Cortex of kidney (tissue), 1 donor: ENCODE results near the gene SEC16A.

ENCODE experiments used
- DNase-seq: peaks from one replicate; lab custom pipeline; 2025; lab: John Stamatoyannopoulos, UW

SEC16A gene

DNA sequence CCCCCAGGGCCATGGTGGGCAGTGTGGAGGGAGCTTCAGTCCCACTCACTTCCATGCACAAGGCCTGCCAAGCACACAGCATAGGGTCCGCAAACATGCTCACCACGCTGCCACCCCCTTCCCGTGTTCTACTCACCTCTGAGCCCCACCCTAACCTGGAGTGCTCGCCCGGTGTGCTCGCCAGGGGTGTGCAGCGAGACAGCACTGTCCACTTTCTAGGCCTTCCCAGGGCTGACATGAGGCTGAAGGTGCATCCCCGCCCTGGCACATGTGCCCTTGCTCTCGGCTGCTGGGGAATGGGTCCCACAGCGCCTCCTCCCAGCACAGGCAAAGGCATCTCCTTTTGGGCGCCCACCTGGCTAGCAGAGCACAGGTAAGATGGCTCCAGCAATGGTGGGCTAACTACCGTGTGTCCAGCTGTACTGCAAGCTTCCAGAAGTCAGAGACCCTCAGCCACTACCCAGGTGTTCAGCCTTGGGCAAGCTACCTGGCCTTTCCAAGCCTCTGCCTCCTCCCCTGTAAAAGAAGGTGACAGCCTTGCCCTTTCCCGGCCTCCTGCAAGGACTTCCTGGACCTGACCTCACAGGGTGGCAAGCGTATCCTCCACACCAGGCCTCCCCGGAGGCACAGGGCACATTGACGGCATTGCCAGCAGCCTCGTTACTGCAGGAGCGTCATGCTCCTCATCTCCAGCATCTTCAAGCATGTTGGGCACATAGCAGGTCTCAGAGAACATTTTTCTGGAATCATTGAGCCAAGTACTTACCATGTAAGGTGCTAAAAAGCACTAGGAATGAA, 4.2 kb upstream of the SEC16A start:
- DNase-seq, result no peak

DNA sequence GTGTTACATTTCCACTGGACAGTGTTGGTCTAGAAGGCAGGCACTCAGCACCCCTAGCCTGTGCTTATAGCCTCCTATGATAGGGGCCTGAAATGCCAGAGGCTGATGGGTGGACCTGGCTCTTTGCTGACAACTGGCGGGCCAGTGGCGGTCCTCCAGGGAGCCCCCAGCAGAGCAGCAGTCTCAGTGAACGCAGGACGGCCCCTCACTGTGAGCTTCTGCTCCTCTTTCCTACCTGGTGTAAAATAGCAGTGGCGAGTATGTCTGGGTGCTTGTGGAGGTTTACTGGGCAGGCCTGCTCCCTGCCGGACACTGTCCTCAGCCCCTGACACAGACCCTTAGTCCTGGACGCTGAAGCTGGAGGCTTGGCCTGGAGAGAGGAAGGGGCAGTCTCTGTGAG, 3.3 kb upstream of the SEC16A start:
- no peak for DNase-seq

DNA sequence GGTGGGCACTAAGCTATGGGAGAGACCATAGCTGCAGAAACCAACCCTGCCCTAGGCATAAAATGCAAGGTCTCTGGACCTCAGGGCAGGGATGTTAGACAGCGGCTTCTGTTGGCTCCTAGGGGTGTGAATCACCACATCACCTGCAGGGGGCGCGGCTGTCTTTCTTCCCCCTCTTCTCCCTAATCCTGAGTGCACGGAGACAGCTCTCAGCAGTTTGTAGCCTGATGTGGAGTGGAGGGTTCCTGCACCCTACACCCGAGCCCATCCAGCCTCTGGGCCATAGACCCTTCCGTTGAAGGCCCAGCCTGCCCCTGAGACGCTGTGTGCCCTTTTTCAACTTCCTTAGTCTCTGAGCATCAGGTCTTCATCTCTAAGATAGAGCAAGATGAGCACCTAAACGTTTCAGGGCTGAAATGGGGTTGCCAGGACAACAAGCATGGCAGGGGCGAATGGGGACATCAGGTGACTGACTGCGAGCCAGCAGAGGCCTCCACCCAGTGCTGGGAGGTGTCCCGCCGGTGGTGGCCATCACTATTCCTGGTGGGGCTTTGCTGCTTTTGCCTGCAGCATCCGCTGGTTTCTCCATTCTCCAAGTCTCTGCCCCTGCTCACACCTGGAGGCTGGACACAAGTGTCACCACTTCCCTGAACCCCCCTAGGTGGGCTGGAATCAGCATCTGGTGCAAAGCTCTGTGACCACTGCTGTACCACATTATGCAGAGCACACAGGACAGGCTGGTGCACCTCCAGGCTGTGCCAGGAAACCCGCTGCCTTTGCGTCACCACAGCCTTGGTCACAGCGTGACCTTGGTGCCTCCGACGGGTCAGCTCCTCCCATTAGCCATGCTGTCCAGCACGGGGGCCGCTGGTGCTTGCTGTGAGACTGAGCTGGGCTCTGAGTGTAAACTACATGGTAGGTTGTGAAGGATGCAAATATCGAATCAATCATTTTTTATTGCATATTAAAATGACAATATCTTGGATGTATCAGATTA, 2.5 kb upstream of the SEC16A start:
- DNase-seq, result no peak

DNA sequence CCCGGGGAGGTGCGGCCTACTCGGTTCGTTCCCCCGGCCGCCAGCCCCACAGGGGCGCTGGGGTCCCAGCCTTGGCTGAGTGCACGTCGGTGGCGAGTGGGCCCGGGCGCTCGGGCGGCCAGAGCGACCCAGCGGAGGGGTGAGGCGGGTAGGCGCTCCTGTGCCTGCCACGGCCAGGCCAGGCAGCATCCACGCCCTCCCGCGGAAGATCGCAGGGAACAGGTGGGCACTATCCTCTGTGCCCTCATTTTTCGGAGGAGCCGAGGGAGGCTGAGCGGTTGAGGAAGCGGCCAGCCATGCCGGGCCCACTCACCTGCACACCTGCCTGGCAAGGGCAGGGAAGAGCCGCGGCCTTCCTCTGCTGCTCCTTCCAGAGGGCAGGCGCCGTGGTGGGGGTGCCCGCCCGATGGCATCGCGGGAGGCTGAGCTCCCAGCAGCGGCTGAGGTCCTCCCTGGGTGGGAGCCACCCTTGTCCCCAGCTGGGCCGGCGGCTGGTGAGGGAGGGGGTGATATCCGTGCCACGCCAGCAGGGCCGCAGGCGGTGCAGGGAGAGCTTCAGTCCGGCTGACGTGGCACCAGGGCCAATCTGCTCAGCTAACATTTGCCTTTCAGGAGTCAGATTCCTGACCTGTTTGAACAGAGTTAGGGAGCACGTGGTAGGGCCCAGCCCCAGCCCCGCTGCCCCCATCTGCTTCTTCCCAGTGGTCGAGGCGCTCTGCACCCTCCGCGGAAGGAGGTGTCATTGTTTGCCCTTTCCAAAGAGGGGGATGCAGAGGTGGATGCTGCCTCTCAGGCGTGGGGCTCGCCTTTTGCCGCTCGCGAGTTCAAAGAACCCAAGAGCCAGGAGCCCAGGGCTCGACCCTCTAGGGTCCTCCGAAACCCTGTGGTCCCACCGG, 1.6 kb upstream of the SEC16A start:
- DNase-seq, result no peak

DNA sequence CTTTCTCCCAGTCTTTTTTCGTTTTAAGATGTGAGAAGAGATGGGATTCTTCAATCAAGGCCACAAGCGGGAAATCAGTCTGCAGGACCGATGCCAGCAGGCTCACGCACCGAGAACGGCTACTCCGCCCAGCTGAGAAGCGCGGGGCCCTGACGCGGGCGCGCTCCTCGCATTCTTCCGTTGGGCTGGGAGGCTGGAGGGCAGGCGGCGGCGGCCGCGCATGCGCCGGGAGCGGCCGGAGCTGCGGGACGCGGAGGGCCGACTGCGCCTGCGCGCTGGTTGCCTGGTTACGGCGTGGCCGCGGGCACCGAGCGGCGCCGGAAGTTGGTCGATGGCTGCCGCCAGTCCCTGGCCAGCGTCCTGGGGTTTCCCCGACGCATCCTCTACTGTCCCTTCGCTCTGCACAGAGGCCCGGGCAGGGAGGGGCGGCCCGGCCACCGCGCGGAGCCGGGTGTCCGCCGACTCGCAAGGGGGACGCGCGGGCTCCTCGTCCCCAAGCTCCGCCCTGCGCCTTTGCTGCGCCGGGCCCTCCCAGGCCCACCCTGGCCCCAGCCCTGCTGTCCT, 831 bp upstream of the SEC16A start:
- DNase-seq, result no peak

DNA sequence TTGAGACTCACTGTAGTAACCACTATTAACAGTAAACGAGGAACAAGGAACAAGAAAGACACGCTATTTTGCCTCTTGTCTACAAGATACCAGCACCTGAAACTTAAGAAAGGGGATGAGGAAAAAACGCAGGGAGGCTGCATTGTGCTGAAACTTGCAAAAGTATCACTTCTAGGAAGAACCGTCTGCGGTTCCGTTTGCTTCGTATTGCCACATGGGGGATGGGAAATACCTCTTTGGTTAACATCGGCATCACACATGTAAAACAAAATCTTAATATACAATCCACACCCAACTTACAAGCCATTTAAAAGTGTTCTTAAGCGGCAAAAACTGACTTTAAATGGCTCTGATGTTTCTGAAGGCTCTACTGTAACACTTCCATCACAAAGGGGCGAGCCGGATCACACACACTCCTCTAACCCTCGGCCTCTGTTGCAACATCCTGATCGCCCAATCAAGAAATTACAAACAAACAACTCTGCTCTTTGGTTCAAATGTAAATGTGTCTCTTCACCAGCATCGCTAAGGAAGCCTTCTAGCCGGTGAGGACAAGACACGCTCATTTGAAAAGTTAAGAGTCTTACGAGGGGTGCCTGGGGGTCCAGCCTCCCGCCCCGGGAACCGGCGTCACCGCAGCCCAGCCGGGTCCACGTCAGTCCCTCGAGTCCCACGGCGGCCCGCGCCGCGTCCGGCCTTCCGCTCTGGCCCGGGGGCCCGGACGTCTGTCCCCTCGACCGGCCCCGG, 621 bp downstream of the SEC16A start:
- DNase-seq, result no peak

DNA sequence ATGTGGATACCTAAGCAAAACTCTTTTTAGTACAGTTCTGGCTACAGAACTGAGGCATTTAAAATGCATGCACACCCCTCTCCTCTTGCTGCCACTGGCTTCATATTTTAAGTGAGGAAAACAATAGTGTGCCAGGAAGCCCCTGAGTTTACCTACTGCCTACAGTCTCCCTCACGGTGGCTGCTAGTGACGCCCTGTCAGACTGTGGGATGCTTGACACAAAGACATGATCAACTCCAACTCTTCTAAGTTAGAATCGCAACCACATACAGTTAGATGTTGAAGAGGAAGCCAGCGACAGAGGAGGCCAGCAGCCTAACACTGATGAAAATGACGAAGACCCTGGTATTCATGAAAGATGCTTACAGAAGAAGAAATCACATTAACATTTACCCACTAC, 1.3 kb downstream of the SEC16A start:
- DNase-seq, result no peak

DNA sequence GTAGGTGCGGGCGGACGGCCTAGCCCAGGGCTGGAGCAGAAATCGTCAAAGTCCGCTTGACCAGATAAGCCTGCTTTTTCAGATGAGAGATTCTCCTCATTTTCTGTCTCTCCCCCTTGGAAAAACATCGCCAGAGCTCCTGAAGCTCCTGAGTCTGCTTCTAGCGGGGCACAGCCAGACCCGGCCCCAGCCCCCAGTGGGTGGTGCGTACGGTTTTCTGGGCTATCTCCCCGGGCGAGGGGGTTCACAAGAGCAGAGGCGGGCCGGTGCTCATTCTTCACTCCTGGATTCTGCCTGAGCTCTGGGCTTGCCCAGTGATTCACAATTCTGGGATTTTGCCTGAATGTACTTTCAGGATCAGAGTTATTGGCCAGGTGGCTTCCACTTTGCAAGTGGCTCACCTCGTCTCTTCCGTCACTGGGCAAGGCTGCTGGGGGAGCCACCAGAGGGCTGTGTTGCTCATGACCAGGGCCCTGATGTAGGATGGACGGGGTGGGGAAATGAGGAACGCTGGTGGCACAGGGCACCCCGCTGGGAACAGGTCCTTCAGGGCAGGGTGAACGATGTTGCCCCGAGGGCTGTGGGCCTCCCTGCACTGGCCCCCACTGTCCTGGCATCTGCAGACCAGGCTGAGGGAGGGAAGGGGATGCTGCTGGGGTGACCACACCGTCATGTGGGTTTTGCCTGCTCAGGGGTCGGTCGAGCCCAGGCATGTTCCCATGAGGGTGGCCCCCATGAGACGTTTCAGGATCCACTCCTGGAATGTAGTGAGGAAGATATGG, 6.3 kb downstream of the SEC16A start:
- DNase-seq, result no peak

DNA sequence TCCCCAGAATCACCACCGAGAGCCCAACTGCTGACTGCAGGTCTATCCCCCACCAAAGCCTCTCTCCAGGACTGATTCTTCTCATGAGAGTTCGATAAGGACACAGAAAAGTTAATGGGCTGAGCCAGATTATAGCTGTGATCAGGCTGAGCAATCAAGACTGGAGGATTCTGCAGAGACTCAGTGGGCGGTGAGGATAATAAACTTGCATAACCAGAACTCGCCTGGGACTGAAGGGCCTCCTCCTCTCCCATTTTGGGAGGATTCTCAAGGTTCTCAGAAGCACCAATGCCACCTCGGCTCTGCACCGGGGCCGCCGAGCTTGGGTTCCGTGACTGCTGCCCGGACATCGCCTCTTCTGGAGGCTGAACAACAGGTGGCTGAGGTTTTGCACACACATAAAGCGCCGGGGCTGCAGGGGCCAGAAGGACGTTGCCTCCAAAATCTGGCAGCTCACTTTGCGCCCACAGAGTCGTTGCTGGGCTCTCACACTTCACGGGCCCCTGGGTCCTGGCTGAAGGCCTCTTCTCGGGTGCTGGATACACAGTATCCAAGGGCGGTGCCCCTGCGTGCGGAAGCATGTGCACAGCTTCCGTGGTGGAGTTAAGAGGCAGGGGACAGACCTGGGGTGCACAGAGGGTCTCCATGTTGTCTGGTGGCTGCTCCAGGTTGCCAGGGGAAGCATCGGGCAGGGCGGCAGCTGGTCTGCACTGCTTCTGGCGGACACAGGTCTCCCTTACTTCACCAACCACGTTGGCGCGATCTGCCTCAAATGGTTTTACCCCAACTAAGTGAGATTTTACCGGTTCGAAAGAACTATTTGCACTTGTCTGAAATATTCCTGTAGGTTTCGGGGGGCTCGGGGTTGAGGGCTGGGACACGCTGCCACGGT, 7.6 kb downstream of the SEC16A start:
- DNase-seq, result no peak

DNA sequence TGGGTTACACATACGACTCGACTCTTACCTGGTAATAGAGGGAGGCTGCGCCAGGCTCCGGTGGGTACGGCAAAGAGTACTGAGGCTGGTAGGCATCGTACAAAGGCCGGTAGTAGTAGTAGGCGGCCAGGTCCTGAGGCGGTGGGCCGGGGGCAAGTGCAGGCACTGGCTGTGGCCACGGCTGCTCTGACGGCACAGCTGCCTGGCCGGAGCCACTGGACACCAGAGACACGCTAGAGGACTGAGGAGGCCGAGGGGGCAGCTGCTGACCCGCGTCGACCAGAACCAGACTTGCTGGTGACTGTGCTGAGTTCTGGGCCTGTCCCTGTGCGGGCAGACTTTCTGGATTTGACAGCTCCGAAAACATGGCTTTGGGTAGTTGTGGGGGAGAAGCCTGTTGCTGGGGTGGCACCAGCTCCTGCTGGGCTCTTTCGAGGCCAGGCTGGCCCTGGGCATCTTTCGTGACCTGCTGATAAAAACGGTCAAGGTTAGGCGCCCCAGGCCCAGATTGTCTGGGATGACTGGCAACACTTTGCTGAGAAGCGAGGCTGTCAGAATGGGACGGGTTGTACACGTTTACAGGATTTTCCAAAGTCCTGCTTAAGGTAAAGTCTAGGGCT, 8.7 kb downstream of the SEC16A start:
- no peak for DNase-seq

DNA sequence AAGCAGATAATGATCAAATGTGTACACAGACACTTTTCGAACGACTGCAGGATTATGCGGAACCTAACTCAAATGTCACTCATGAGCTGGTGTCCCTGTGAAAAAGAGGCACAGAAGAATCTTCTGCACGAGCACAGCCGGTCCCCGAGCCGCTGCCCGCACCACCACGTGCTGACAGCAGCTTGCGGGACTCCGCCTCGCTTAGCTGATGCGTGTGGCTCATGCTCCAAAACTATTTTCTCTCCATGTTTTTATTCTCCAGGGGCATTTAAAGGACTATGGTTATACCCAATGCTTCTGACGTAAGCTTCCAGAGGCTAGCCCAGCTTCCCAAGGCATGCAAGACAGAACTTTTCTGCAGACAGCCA, 9.5 kb downstream of the SEC16A start:
- no peak for DNase-seq

DNA sequence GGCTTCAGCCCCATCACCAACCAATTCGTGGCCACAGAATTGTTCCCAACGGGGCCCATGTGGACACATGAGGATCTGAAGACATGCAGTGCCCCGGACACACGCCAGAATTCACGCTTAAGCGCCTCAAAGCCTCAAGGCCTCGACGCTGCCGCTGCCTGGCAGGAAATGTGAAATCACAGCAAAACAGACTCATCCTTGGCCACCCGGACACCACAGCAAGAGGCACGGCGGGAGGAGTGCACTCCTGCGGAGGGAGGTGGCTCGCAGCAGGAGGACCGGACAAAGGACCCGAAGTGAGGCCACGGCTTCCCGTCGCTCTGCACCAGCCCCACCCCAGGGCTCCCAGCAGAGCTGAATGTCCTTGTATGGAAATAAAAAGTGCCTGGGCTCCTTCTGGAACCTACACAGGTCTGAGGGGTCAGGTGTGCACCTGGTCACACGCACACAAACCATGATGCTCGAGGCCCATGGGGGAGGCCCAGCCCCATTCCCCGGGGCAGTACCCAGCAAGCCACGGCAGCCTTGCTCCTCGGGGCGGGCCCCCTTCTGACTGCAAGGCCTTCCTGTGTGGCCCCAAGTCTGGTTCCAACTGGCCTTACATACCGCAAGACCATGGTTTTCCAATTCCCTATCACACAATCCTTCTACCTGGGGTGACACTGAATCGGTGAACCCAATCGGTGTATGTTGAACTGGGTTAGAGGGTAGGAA, 10.0 kb downstream of the SEC16A start:
- no peak for DNase-seq

DNA sequence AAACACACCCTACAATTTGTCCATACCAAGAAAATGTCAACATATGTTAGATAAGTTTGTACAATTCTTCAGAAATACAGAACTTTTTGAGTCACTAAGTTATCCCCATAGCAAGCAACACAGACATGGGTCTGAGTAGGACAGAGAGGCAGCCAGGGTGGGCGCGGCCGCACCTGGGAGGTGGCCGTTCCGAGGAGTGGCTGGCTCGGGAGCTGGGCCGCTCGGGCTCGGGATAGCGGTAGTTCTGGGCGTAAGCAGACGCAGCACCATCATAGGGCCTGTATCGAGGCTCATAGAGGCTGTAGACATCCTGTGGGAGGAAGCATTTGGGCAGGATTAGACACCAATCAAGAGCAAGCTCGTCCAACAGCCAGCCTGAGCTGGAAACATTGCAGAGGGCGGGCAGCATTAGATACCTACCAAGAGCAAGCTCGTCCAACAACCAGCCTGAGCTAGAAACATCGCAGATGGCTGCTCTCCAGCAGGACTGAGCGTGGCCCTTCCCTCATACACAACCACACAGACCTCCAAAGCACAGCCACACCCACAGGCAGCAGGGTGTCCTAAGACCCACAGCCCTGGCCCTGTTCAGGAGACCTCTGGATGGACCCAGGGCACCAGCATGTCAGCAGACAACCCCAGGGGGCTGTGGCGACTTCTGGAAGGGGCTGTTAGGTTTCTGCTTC, 10.9 kb downstream of the SEC16A start:
- no peak for DNase-seq

DNA sequence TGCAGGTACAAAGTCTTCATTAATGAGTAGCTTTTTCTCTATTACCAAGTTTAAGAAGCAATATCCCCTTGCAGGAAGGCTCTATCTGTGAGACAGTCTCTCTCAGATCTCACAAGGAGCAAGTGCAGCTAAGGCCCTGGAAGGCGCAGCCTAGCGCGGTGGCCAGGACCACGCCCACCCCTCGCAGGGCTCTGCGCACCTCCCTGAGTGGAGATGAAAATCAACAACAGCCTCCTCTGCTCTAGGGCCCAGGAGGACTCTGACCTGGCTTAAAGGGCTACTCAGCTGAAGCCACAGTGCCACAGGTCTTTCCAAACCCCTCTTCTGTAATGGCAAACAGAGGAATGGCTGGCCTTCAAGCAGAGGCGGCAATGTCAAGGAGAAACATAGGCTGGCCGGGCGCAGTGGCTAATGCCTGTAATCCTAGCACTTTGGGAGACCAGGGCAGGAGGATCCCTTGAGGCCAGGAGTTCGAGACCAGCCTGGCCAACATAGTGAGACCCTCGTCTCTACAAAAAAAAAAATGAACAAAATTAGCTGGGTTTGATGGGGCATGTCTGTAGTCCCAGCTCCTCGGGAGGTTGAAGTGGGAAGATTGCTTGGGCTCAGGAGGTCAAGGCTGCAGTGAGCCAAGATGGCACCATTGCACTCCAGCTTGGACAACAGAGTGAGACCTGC, 11.9 kb downstream of the SEC16A start:
- no peak for DNase-seq

DNA sequence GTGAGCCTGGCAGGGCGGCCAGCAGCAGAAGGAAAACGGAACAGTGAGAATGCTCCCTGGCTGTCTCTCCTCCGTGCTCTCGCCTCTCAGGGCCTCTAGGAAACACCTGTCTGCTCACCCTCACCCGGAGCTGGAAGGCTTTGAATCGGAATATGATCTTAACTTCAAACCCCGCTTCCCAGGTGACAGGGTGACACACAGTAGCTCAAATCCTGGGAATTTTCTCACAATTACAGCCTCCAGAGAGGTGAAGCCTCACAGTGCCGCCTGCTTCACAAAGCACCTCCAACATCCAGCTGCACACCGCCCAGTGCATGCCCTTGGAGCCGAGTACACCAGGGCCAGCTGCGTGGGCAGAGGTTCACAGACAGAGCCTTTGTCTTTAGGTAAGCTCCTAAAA, 12.5 kb downstream of the SEC16A start:
- no peak for DNase-seq

DNA sequence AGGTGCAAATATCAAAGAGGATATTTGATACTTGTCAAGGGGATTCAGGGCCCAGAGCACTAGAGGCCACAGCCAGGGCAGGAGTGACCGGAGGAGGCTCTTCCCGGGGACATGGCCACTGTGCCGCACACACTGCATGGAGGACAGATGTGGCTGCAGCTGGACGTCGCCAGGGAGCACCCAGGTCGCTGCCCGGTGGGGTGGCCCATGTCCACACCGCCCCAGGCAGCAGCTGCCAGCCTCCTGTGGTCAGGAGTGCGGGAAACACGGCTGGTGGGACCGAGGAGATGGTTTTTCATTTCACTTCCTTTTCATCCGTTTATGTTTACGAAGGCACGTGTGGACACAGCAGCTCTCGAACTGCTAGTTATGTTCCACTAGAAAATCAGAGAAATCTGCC, 15.1 kb downstream of the SEC16A start:
- DNase-seq, result no peak

DNA sequence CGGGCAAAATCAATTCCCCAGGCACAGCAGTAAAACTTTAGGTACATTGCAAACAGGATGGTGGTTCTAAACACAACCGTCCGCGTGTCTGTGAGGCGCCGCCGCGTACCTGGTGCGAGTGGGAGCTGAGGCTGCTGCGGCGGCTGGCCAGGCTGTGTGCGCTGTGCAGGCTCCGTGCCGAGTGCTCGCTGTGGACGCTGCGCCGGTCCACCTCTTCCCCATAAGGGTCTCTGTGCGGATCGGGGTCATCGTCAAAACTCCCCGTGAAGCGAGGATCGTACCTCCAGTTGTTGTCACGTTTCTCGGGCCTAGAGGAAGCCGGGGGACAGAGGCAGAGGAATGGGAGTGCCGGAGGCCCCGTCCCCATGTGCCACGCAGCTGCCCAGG, 16.7 kb downstream of the SEC16A start:
- DNase-seq, result no peak
